Osteoblast (primary cell): ENCODE measurements around the gene IKZF2. TPM values are rescaled to one million over a fixed set of nuclear protein-coding genes. Genes with fewer than 3 reads are reported as not detected.

Experiments used
- DNase-seq: peaks from one replicate; pipeline ENCODE4 v3.0.0; 2011; ENCODE audit warnings: low spot score, mixed read lengths; ENCODE audit not compliant: insufficient read length; ENCODE audit errors: missing footprints
- H2AFZ ChIP-seq: 2 replicates; pipeline ENCODE4 v1.6.0; 2011; ENCODE audit warnings: mild to moderate bottlenecking, low read length
- H3K27ac ChIP-seq: 2 replicates; pipeline ENCODE4 v1.5.1; 2011; ENCODE audit warnings: mild to moderate bottlenecking, low read depth, low read length, moderate library complexity
- H3K27me3 ChIP-seq: 2 replicates; pipeline ENCODE4 v1.6.0; 2012; ENCODE audit warnings: mild to moderate bottlenecking, control low read depth, inconsistent platforms, low read length, moderate library complexity; ENCODE audit not compliant: insufficient read depth
- H3K36me3 ChIP-seq: 2 replicates; pipeline ENCODE4 v1.5.1; 2011; ENCODE audit warnings: mild to moderate bottlenecking, low read length, control low read depth, moderate library complexity; ENCODE audit not compliant: insufficient read depth
- H3K4me1 ChIP-seq: 2 replicates; pipeline ENCODE4 v1.5.1; 2011; ENCODE audit warnings: mild to moderate bottlenecking, low read length, control low read depth, moderate library complexity; ENCODE audit not compliant: insufficient read depth
- H3K4me2 ChIP-seq: 2 replicates; pipeline ENCODE4 v1.6.0; 2011; ENCODE audit warnings: mild to moderate bottlenecking, low read length; ENCODE audit not compliant: insufficient read depth
- H3K4me3 ChIP-seq: fragments of 200-600 bp; sonication (generic); 3 replicates; pipeline ENCODE4 v1.5.1; 2012; ENCODE audit warnings: mild to moderate bottlenecking, low read length, inconsistent platforms; ENCODE audit not compliant: insufficient read depth
- H3K79me2 ChIP-seq: 2 replicates; pipeline ENCODE4 v1.6.0; 2012; ENCODE audit warnings: mild to moderate bottlenecking, low read length, control low read depth, inconsistent platforms; ENCODE audit not compliant: insufficient read depth
- H3K9me3 ChIP-seq: 2 replicates; pipeline ENCODE4 v1.5.1; 2011; ENCODE audit warnings: low read depth, low read length, control low read depth
- H4K20me1 ChIP-seq: 2 replicates; pipeline ENCODE4 v1.6.0; 2012; ENCODE audit warnings: mild to moderate bottlenecking, low read length, control low read depth; ENCODE audit not compliant: insufficient read depth
- CTCF ChIP-seq: IDR thresholded peaks from 2 replicates; pipeline ENCODE4 v1.5.1; 2011; ENCODE audit warnings: mild to moderate bottlenecking, low read depth, low read length, moderate library complexity; ENCODE audit errors: extremely low read depth
- total RNA-seq: library from RNA; depleted of rRNA; stranded (reverse); fragments of >200 nt; gene quantifications from 2 replicates; pipeline ENCODE4 v1.2.3, GENCODE V29; 2012

Gene IKZF2
- total RNA-seq, 1 donor = 11.9 TPM

- no peak for TF ChIP-seq CTCF
- Histone ChIP-seq H3K79me2 (no peaks in the 10 kb centered on the region), H3K9me3 (no peaks in the 10 kb centered on the region), H4K20me1 (no peaks in the 10 kb centered on the region), H3K4me3 (no peak overlapping the region), H3K4me2 (no peak overlapping the region), H2AFZ (no peak overlapping the region), H3K27me3 (no peaks in the 10 kb centered on the region), H3K27ac (no peak overlapping the region), H3K36me3 (no peaks in the 10 kb centered on the region), H3K4me1 (no peaks in the 10 kb centered on the region)
- no peak for DNase-seq
These were observed 93.4 kb downstream of the IKZF2 start for GRCh38 chr2:213057977-213058376.

- no peaks in the 10 kb centered on the region for H3K4me1 ChIP-seq
- no peaks in the 10 kb centered on the region for H4K20me1 ChIP-seq
- no peaks in the 10 kb centered on the region for H3K27me3 ChIP-seq
- H3K27ac ChIP-seq = no peak overlapping the region
- H3K9me3 ChIP-seq = no peaks in the 10 kb centered on the region
- DNase-seq = no peak
- H3K4me3 ChIP-seq = no peak overlapping the region
- H3K36me3 ChIP-seq = no peaks in the 10 kb centered on the region
- H2AFZ ChIP-seq = no peak overlapping the region
- TF ChIP-seq CTCF = no peak
- H3K79me2 ChIP-seq = no peaks in the 10 kb centered on the region
- no peak overlapping the region for H3K4me2 ChIP-seq
These were observed 105.0 kb downstream of the IKZF2 start for GRCh38 chr2:213046431-213046830.

- Histone ChIP-seq H3K4me1 (no peaks in the 10 kb centered on the region), H3K27me3 (no peaks in the 10 kb centered on the region), H3K36me3 (no peaks in the 10 kb centered on the region), H3K4me3 (no peak overlapping the region), H3K27ac (no peak overlapping the region), H2AFZ (no peak overlapping the region), H3K9me3 (no peaks in the 10 kb centered on the region), H4K20me1 (no peaks in the 10 kb centered on the region), H3K4me2 (no peak overlapping the region), H3K79me2 (no peaks in the 10 kb centered on the region)
- no peak for TF ChIP-seq CTCF
- DNase-seq = no peak
These were observed 107.8 kb downstream of the IKZF2 start for GRCh38 chr2:213043566-213043965.

- Histone ChIP-seq H3K27ac (no peak overlapping the region), H3K27me3 (no peaks in the 10 kb centered on the region), H3K79me2 (no peaks in the 10 kb centered on the region), H3K9me3 (no peaks in the 10 kb centered on the region), H3K4me3 (no peak overlapping the region), H3K36me3 (no peaks in the 10 kb centered on the region), H2AFZ (no peak overlapping the region), H3K4me1 (peaks cover 4% of the 10 kb centered on the region), H3K4me2 (no peak overlapping the region), H4K20me1 (no peaks in the 10 kb centered on the region)
- DNase-seq = peak; percentile 14
- no peak for TF ChIP-seq CTCF
These were observed 109.2 kb downstream of the IKZF2 start for GRCh38 chr2:213042262-213042661.
